Keratinocyte (primary cell): ENCODE measurements around the gene EPHB1. TPM values are rescaled to one million over a fixed set of nuclear protein-coding genes. Genes with fewer than 3 reads are reported as not detected.

ENCODE experiments used
- DNase-seq: peaks from one replicate; pipeline ENCODE4 v3.0.0-alpha.2; 2011; ENCODE audit warnings: low read depth, missing footprints, low spot score
- FAIRE-seq: peaks from 2 replicates; lab custom pipeline; 2011; peaks lifted over from hg19 to GRCh38; lab: Jason Lieb, UNC
- H2AFZ ChIP-seq: 2 replicates; pipeline ENCODE4 v1.6.0; 2012; ENCODE audit warnings: low read length, control low read depth, inconsistent platforms; ENCODE audit not compliant: control insufficient read depth
- H3K27ac ChIP-seq: 2 replicates; pipeline ENCODE4 v1.5.1; 2011; ENCODE audit warnings: low read length; ENCODE audit not compliant: control insufficient read depth, insufficient read depth
- H3K27me3 ChIP-seq: 3 replicates; pipeline ENCODE4 v1.6.0; 2011; ENCODE audit warnings: low read length; ENCODE audit not compliant: control insufficient read depth, insufficient read depth; ENCODE audit errors: extremely low read depth
- H3K36me3 ChIP-seq, 2 experiments: 2 replicates in 1 of 2; 3 replicates in 1 of 2; pipeline ENCODE4 v1.5.1; 2011; ENCODE audit warnings: low read length in 2 of 2, mild to moderate bottlenecking in 1 of 2; ENCODE audit not compliant: control insufficient read depth in 2 of 2, insufficient read depth in 2 of 2; ENCODE audit errors: extremely low read depth in 1 of 2
- H3K4me1 ChIP-seq: 3 replicates; pipeline ENCODE4 v1.5.1; 2011; ENCODE audit warnings: low read length; ENCODE audit not compliant: control insufficient read depth, insufficient read depth; ENCODE audit errors: extremely low read depth
- H3K4me2 ChIP-seq: 3 replicates; pipeline ENCODE4 v1.6.0; 2011; ENCODE audit warnings: low read depth, low read length; ENCODE audit not compliant: control insufficient read depth, insufficient read depth; ENCODE audit errors: extremely low read depth
- H3K4me3 ChIP-seq, 3 experiments: fragments of 200-600 bp in 1 of 3; sonication (generic) in 1 of 3; 2 replicates in 2 of 3; 3 replicates in 1 of 3; pipeline ENCODE4 v1.5.1; 2011 to 2016; ENCODE audit warnings: low read length in 3 of 3, mild to moderate bottlenecking in 3 of 3, control low read depth in 2 of 3, inconsistent platforms in 1 of 3, low read depth in 1 of 3, mixed read lengths in 1 of 3, mixed run types in 1 of 3, moderate library complexity in 1 of 3; ENCODE audit not compliant: control insufficient read depth in 2 of 3, insufficient read depth in 2 of 3; ENCODE audit errors: extremely low read depth in 1 of 3
- H3K79me2 ChIP-seq: 2 replicates; pipeline ENCODE4 v1.6.0; 2012; ENCODE audit warnings: low read length; ENCODE audit not compliant: control insufficient read depth, insufficient read depth
- H3K9ac ChIP-seq: 3 replicates; pipeline ENCODE4 v1.6.0; 2011; ENCODE audit warnings: low read length; ENCODE audit not compliant: control insufficient read depth, insufficient read depth; ENCODE audit errors: extremely low read depth
- H3K9me1 ChIP-seq: 3 replicates; pipeline ENCODE4 v1.6.0; 2011; ENCODE audit warnings: low read length; ENCODE audit not compliant: control insufficient read depth, insufficient read depth; ENCODE audit errors: extremely low read depth
- H3K9me3 ChIP-seq: 2 replicates; pipeline ENCODE4 v1.5.1; 2012; ENCODE audit warnings: low read depth, low read length; ENCODE audit not compliant: control insufficient read depth
- H4K20me1 ChIP-seq: 3 replicates; pipeline ENCODE4 v1.6.0; 2011; ENCODE audit warnings: low read length; ENCODE audit not compliant: control insufficient read depth, insufficient read depth; ENCODE audit errors: extremely low read depth
- CTCF ChIP-seq, 3 experiments: IDR thresholded peaks in 1 of 3; conservative IDR thresholded peaks in 1 of 3; optimal IDR thresholded peaks in 1 of 3; 2 replicates in 2 of 3; 3 replicates in 1 of 3; pipeline versions ENCODE3 to v1.5.1; 2011; ENCODE audit warnings: low read length in 3 of 3, mild to moderate bottlenecking in 3 of 3, moderate library complexity in 2 of 3, control low read depth in 1 of 3, inconsistent platforms in 1 of 3; ENCODE audit not compliant: insufficient read depth in 2 of 3; ENCODE audit errors: extremely low read depth in 1 of 3
- EZH2 ChIP-seq: IDR thresholded peaks from one replicate; pipeline ENCODE4 v1.6.1; 2012; ENCODE audit warnings: inconsistent platforms, mild to moderate bottlenecking, low read length, moderate library complexity
- dilution Hi-C: fragments of 300-500 bp; cut with MboI; formaldehyde crosslinking; loops from one replicate; pipeline ENCODE4 v1.7.0; 2020; ENCODE audit warnings: low sequenced_read_pairs; ENCODE audit not compliant: extremely low pct_ligation_motif_present
- polyA plus RNA-seq, 5 experiments: library from polyadenylated mRNA; depleted of rRNA in 3 of 5; stranded (reverse) in 3 of 5; stranded (forward) in 1 of 5; unstranded in 1 of 5; fragments of >200 nt; gene quantifications; 1 replicate in 1 of 5; 2 replicates in 3 of 5; 3 replicates in 1 of 5; pipeline versions ENCODE4 v1.2.1 to v1.2.3, GENCODE V29; 2011 to 2012; ENCODE audit warnings: missing spikeins in 2 of 5, low read depth in 1 of 5, low replicate concordance in 1 of 5

Gene EPHB1
- polyA plus RNA-seq, 1 donor (not counting 4 experiments of a cell fraction or from before 2014, with no cell fraction given) = 0.01 TPM

GRCh38 chr3:135013206-135013605 is 218.1 kb downstream of the EPHB1 start:
- H3K4me3 ChIP-seq = no peak overlapping the region
- dilution Hi-C loops = no loop called here
- no peak for TF ChIP-seq EZH2
- no peak for TF ChIP-seq CTCF (optimal IDR thresholded peaks at IDR 0.05 in 1 of 3, IDR thresholded peaks at IDR 0.05 in 1 of 3, conservative IDR thresholded peaks at IDR 0.05 in 1 of 3; ENCODE audit: extremely low read depth in 1 of 3, insufficient read depth in 2 of 3, low read length in 3 of 3)
- no peak overlapping the region for H3K4me2 ChIP-seq
- H3K27me3 ChIP-seq = no peaks in the 10 kb centered on the region
- FAIRE-seq (no peak), DNase-seq (no peak)
- no peaks in the 10 kb centered on the region for H4K20me1 ChIP-seq
- H3K27ac ChIP-seq = no peak overlapping the region
- H3K79me2 ChIP-seq = no peaks in the 10 kb centered on the region
- H3K9me3 ChIP-seq = no peaks in the 10 kb centered on the region
- no peak overlapping the region for H2AFZ ChIP-seq
- H3K36me3 ChIP-seq = no peaks in the 10 kb centered on the region
- no peaks in the 10 kb centered on the region for H3K4me1 ChIP-seq
- H3K9ac ChIP-seq = no peak overlapping the region
- no peaks in the 10 kb centered on the region for H3K9me1 ChIP-seq

- TF ChIP-seq CTCF (optimal IDR thresholded peaks at IDR 0.05 in 1 of 3, IDR thresholded peaks at IDR 0.05 in 1 of 3, conservative IDR thresholded peaks at IDR 0.05 in 1 of 3; ENCODE audit: extremely low read depth in 1 of 3, insufficient read depth in 2 of 3, low read length in 3 of 3) = no peak
- TF ChIP-seq EZH2 = no peak
- Histone ChIP-seq H3K79me2 (no peaks in the 10 kb centered on the region), H4K20me1 (no peaks in the 10 kb centered on the region), H3K4me2 (no peak overlapping the region), H3K27me3 (no peaks in the 10 kb centered on the region), H2AFZ (no peak overlapping the region), H3K9me1 (no peaks in the 10 kb centered on the region), H3K9me3 (no peaks in the 10 kb centered on the region), H3K9ac (no peak overlapping the region), H3K27ac (no peak overlapping the region), H3K4me3 (no peak overlapping the region), H3K36me3 (no peaks in the 10 kb centered on the region), H3K4me1 (no peaks in the 10 kb centered on the region)
- DNase-seq (no peak), FAIRE-seq (no peak)
- dilution Hi-C loops = no loop called here
Observed at GRCh38 chr3:135014566-135014965, 219.5 kb downstream of the EPHB1 start.
